DND-41 (cell line): ENCODE results near the gene SLC10A6.

Source experiments
- ATAC-seq: fragments of 200-7000 bp; cut with Tn5 transposase; 3 replicates; pipeline ENCODE4 v1.9.1; 2021; ENCODE audit warnings: low read depth; ENCODE audit not compliant: insufficient read depth
- DNase-seq: peaks from one replicate; pipeline ENCODE4 v3.0.0-alpha.2; 2020
- H2AFZ ChIP-seq: 2 replicates; pipeline ENCODE4 v1.6.0; 2012; ENCODE audit warnings: low read depth, low read length
- H3K27ac ChIP-seq: 2 replicates; pipeline ENCODE4 v1.5.1; 2012; ENCODE audit warnings: low read length, inconsistent platforms
- H3K27me3 ChIP-seq: fragments of 200-600 bp; sonication (generic); 2 replicates; pipeline ENCODE4 v1.6.0; 2012; ENCODE audit warnings: low read length, mild to moderate bottlenecking, inconsistent platforms; ENCODE audit not compliant: insufficient read depth, poor library complexity
- H3K36me3 ChIP-seq: 2 replicates; pipeline ENCODE4 v1.5.1; 2012; ENCODE audit warnings: low read length, inconsistent platforms; ENCODE audit not compliant: insufficient read depth
- H3K4me1 ChIP-seq: 2 replicates; pipeline ENCODE4 v1.5.1; 2012; ENCODE audit warnings: mild to moderate bottlenecking, low read length; ENCODE audit not compliant: insufficient read depth
- H3K4me2 ChIP-seq: 2 replicates; pipeline ENCODE4 v1.6.0; 2012; ENCODE audit warnings: mild to moderate bottlenecking, moderate library complexity, low read length, inconsistent platforms; ENCODE audit not compliant: insufficient read depth
- H3K4me3 ChIP-seq, 2 experiments: fragments of 200-600 bp in 1 of 2; shearing (Covaris generic) in 1 of 2; 2 replicates each; pipeline ENCODE4 v1.5.1; 2012 to 2016; ENCODE audit warnings: inconsistent platforms in 2 of 2, low read length in 2 of 2, mild to moderate bottlenecking in 2 of 2, low read depth in 1 of 2, moderate library complexity in 1 of 2
- H3K79me2 ChIP-seq: 2 replicates; pipeline ENCODE4 v1.6.0; 2012; ENCODE audit warnings: low read length, inconsistent platforms; ENCODE audit not compliant: insufficient read depth
- H3K9ac ChIP-seq: 2 replicates; pipeline ENCODE4 v1.6.0; 2012; ENCODE audit warnings: low read depth, mild to moderate bottlenecking, inconsistent platforms, low read length, moderate library complexity
- H3K9me3 ChIP-seq: 2 replicates; pipeline ENCODE4 v1.5.1; 2012; ENCODE audit warnings: low read length, moderate library complexity, mild to moderate bottlenecking, inconsistent platforms; ENCODE audit not compliant: insufficient read depth, severe bottlenecking
- H4K20me1 ChIP-seq: 2 replicates; pipeline ENCODE4 v1.6.0; 2012; ENCODE audit warnings: low read length; ENCODE audit not compliant: insufficient read depth
- EZH2 ChIP-seq: IDR thresholded peaks from 3 replicates; pipeline ENCODE4 v1.6.1; 2012; ENCODE audit warnings: borderline replicate concordance, low read depth, mild to moderate bottlenecking, moderate library complexity, low read length, inconsistent platforms; ENCODE audit not compliant: severe bottlenecking
- TF ChIP-seq, protein P1 (sequence below): IDR thresholded peaks from 2 replicates; pipeline ENCODE4 v1.5.1; 2012; ENCODE audit warnings: borderline replicate concordance, low read length, moderate library complexity, mild to moderate bottlenecking; ENCODE audit not compliant: poor library complexity, severe bottlenecking; ENCODE audit errors: extremely low read depth

SLC10A6 gene

DNA sequence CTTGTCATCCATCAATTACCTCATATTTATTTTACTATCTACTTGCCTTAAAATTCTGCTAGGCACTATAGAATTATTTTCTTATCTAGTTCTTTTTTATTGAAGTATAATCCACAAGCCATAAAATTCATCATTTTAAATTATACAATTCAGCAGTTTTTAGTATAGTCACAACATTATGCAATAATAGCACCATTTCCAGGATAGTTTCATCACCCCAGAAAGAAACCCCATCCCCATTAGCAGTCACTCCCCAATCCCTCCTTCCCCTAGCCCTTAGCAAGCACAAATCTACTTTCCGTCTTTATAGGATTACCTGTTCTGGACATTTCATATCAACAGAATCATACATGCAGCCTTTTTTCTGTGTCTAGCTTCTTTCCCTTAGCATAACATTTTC, 15.6 kb downstream of the SLC10A6 start:
- H3K79me2 ChIP-seq: no peaks in the 10 kb centered on the region
- H3K27me3 ChIP-seq: peaks cover 2% of the 10 kb centered on the region
- ATAC-seq: no peak
- TF ChIP-seq, protein P1, sequence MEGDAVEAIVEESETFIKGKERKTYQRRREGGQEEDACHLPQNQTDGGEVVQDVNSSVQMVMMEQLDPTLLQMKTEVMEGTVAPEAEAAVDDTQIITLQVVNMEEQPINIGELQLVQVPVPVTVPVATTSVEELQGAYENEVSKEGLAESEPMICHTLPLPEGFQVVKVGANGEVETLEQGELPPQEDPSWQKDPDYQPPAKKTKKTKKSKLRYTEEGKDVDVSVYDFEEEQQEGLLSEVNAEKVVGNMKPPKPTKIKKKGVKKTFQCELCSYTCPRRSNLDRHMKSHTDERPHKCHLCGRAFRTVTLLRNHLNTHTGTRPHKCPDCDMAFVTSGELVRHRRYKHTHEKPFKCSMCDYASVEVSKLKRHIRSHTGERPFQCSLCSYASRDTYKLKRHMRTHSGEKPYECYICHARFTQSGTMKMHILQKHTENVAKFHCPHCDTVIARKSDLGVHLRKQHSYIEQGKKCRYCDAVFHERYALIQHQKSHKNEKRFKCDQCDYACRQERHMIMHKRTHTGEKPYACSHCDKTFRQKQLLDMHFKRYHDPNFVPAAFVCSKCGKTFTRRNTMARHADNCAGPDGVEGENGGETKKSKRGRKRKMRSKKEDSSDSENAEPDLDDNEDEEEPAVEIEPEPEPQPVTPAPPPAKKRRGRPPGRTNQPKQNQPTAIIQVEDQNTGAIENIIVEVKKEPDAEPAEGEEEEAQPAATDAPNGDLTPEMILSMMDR: no peak
- TF ChIP-seq EZH2: no peak
- H3K9me3 ChIP-seq: no peaks in the 10 kb centered on the region
- no peak overlapping the region for H3K4me2 ChIP-seq
- H4K20me1 ChIP-seq: no peaks in the 10 kb centered on the region
- H3K27ac ChIP-seq: no peak overlapping the region
- H3K36me3 ChIP-seq: no peaks in the 10 kb centered on the region
- DNase-seq: no peak
- H3K9ac ChIP-seq: no peak overlapping the region
- no peak overlapping the region for H2AFZ ChIP-seq
- no peaks in the 10 kb centered on the region for H3K4me1 ChIP-seq
- no peak overlapping the region for H3K4me3 ChIP-seq

DNA sequence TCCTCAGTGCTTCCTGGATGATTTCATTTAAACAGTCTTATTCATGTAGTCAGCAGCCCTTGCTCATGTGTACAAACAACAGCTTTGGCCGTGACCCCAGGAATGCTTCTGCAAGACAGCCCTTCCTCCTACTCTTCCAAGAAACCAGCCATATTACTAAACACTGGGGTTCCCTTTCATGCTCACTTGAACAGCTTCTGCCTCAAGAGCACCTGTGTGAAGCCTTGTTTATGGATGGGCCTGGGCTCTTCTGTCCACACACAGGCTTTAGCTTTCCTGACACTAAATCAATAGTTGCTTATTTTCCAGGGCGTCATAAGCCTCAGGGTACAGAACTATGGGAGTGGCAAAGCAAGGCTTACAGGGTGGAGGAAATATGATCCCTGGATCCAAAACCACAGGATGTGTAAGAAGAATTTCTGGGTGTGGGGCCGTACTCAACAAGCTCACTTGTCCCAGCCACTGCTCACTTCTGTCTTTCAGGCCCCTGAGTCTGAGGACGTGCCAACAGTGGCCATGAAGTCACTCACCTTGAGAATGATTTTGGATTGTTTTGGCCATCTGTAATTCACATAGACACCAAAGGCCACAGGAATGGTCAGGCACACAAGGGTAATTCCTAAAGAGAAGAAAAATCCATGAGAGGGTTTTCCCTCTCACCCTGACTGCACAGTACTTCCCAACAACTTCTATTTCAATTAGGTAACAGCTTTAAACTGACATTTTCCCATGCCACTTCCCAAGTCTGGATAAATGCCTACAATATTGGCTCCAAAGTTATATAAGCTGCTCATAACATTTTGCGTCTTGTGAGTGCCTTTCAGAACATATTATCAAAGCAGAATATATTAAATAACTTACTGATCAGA, 17.7 kb downstream of the SLC10A6 start:
- Histone ChIP-seq H4K20me1 (no peaks in the 10 kb centered on the region), H3K36me3 (no peaks in the 10 kb centered on the region), H3K79me2 (no peaks in the 10 kb centered on the region), H3K9ac (no peak overlapping the region), H3K4me3 (no peak overlapping the region), H3K4me2 (no peak overlapping the region), H2AFZ (no peak overlapping the region), H3K4me1 (no peaks in the 10 kb centered on the region), H3K9me3 (no peaks in the 10 kb centered on the region), H3K27ac (no peak overlapping the region), H3K27me3 (peaks cover 2% of the 10 kb centered on the region)
- DNase-seq (no peak), ATAC-seq (no peak)
- TF ChIP-seq EZH2: no peak
- TF ChIP-seq, protein P1: no peak

DNA sequence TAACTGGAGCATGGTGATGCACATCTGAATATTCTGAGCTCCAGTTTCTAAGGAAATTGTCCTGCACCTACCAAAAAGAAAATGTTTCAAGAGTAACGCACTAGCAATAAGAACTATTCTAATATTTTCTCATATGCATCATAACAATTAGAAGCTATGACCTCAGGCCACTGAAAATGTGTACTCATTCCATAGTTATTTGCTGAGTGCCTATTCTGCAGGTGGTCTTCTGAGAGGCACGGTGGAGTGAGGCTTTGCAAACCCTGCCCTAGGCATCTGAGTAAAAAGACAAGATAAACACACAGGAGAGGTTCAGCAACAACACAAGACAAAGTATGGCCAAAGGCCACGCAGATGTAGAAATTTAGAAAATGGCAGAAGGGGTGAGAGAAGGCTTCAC, 23.7 kb downstream of the SLC10A6 start:
- Histone ChIP-seq H2AFZ (no peak overlapping the region), H3K9ac (no peak overlapping the region), H3K36me3 (no peaks in the 10 kb centered on the region), H3K9me3 (no peaks in the 10 kb centered on the region), H3K4me3 (no peak overlapping the region), H3K79me2 (no peaks in the 10 kb centered on the region), H3K27ac (no peak overlapping the region), H3K4me1 (no peaks in the 10 kb centered on the region), H3K4me2 (no peak overlapping the region), H4K20me1 (no peaks in the 10 kb centered on the region), H3K27me3 (no peaks in the 10 kb centered on the region)
- no peak for TF ChIP-seq EZH2
- TF ChIP-seq, protein P1: no peak
- DNase-seq (no peak), ATAC-seq (no peak)
